GM18520 (cell line): ENCODE data around the gene EIF2B5.

Source experiments
- ATAC-seq: cut with Tn5 transposase; IDR thresholded peaks from one replicate; pipeline ENCODE4 v1.9.1; 2021; ENCODE audit not compliant: unreplicated experiment

Gene EIF2B5

GRCh38 chr3:184172681-184173373 is 37.7 kb downstream of the EIF2B5 start:
- ATAC-seq: no peak

GRCh38 chr3:184173374-184173722 is 38.2 kb downstream of the EIF2B5 start:
- ATAC-seq: no peak

- ATAC-seq: no peak
Measured at GRCh38 chr3:184174284-184174645, 39.1 kb downstream of the EIF2B5 start.

GRCh38 chr3:184174646-184175492 is 39.7 kb downstream of the EIF2B5 start, which contains the start of gene AP2M1:
TSS of gene AP2M1 (plus strand) at chr3:184174855. CDS start at chr3:184176994, 2,139 bp downstream.
- ATAC-seq: peak; percentile 93

- ATAC-seq: no peak
Measured at GRCh38 chr3:184175506-184175905, 40.3 kb downstream of the EIF2B5 start.

- no peak for ATAC-seq
Measured at GRCh38 chr3:184175981-184176376, 40.8 kb downstream of the EIF2B5 start.

- no peak for ATAC-seq
Measured at GRCh38 chr3:184176377-184177330, 41.5 kb downstream of the EIF2B5 start.

GRCh38 chr3:184177331-184177731 is 42.2 kb downstream of the EIF2B5 start:
- ATAC-seq: no peak

- no peak for ATAC-seq
Measured at GRCh38 chr3:184177767-184178306, 42.7 kb downstream of the EIF2B5 start.

GRCh38 chr3:184178521-184179138 is 43.5 kb downstream of the EIF2B5 start:
- ATAC-seq: no peak

GRCh38 chr3:184180165-184180564 is 45.0 kb downstream of the EIF2B5 start:
- no peak for ATAC-seq

GRCh38 chr3:184181596-184181995 is 46.4 kb downstream of the EIF2B5 start:
- no peak for ATAC-seq

GRCh38 chr3:184183679-184184078 is 48.5 kb downstream of the EIF2B5 start:
- ATAC-seq: no peak

- no peak for ATAC-seq
Measured at GRCh38 chr3:184184546-184185230, 49.5 kb downstream of the EIF2B5 start.

GRCh38 chr3:184185461-184186183 is 50.5 kb downstream of the EIF2B5 start:
- peak; percentile 90 for ATAC-seq

GRCh38 chr3:184186184-184186901 is 51.2 kb downstream of the EIF2B5 start, which contains the start of gene ABCF3:
TSS of gene ABCF3 (plus strand) at chr3:184186199. CDS start at chr3:184186208, 9 bp downstream.
- peak; percentile 14 for ATAC-seq

- no peak for ATAC-seq
Measured at GRCh38 chr3:184186902-184187207, 51.7 kb downstream of the EIF2B5 start.

- ATAC-seq: no peak
Measured at GRCh38 chr3:184188080-184188479, 52.9 kb downstream of the EIF2B5 start.

GRCh38 chr3:184189421-184189820 is 54.3 kb downstream of the EIF2B5 start:
- ATAC-seq: no peak
